HEK293 (cell line): ENCODE results near the gene RND1.

ENCODE experiments used
- KLF16 ChIP-seq: fragments of 450-650 bp; formaldehyde crosslinking; IDR thresholded peaks from 2 replicates; pipeline ENCODE4 v1.5.1; 2017; ENCODE audit warnings: missing biosample characterization, missing genetic modification characterization
- PRDM4 ChIP-seq: fragments of 450-650 bp; formaldehyde crosslinking; IDR thresholded peaks from 2 replicates; pipeline ENCODE4 v1.5.1; 2017; ENCODE audit warnings: missing biosample characterization, missing genetic modification characterization
- REPIN1 ChIP-seq: fragments of 450-650 bp; formaldehyde crosslinking; IDR thresholded peaks from 2 replicates; pipeline ENCODE4 v1.5.1; 2017; ENCODE audit warnings: missing biosample characterization, missing genetic modification characterization, low read depth
- ZBTB11 ChIP-seq: fragments of 450-650 bp; formaldehyde crosslinking; conservative IDR thresholded peaks from 2 replicates; pipeline ENCODE4 v1.5.1; 2016; ENCODE audit warnings: low read depth, missing biosample characterization, missing genetic modification characterization
- ZBTB20 ChIP-seq: fragments of 450-650 bp; formaldehyde crosslinking; IDR thresholded peaks from 2 replicates; pipeline ENCODE4 v1.5.1; 2016; ENCODE audit warnings: missing biosample characterization, missing genetic modification characterization
- ZNF132 ChIP-seq: fragments of 450-650 bp; formaldehyde crosslinking; IDR thresholded peaks from 2 replicates; pipeline ENCODE4 v1.5.1; 2017; ENCODE audit warnings: missing biosample characterization, missing genetic modification characterization, borderline replicate concordance
- ZNF169 ChIP-seq: fragments of 450-650 bp; formaldehyde crosslinking; IDR thresholded peaks from 2 replicates; pipeline ENCODE4 v1.5.1; 2016; ENCODE audit warnings: missing biosample characterization, missing genetic modification characterization
- ZNF211 ChIP-seq: fragments of 450-650 bp; formaldehyde crosslinking; IDR thresholded peaks from 2 replicates; pipeline ENCODE4 v1.5.1; 2016; ENCODE audit warnings: low read depth, missing biosample characterization, missing genetic modification characterization
- ZNF223 ChIP-seq: fragments of 450-650 bp; formaldehyde crosslinking; IDR thresholded peaks from 2 replicates; pipeline ENCODE4 v1.5.1; 2016; ENCODE audit warnings: missing biosample characterization, missing genetic modification characterization
- ZNF23 ChIP-seq: fragments of 450-650 bp; formaldehyde crosslinking; IDR thresholded peaks from 2 replicates; pipeline ENCODE4 v1.5.1; 2016; ENCODE audit warnings: missing biosample characterization, missing genetic modification characterization, borderline replicate concordance
- ZNF24 ChIP-seq: fragments of 450-650 bp; formaldehyde crosslinking; IDR thresholded peaks from 2 replicates; pipeline ENCODE4 v1.5.1; 2016; ENCODE audit warnings: missing biosample characterization, missing genetic modification characterization
- ZNF391 ChIP-seq: fragments of 450-650 bp; formaldehyde crosslinking; IDR thresholded peaks from 2 replicates; pipeline ENCODE4 v1.5.1; 2016; ENCODE audit warnings: low read depth, missing biosample characterization, missing genetic modification characterization, borderline replicate concordance
- ZNF501 ChIP-seq: fragments of 450-650 bp; formaldehyde crosslinking; IDR thresholded peaks from 2 replicates; pipeline ENCODE4 v1.5.1; 2016; ENCODE audit warnings: missing biosample characterization, missing genetic modification characterization
- ZNF510 ChIP-seq: fragments of 450-650 bp; formaldehyde crosslinking; IDR thresholded peaks from 2 replicates; pipeline ENCODE4 v1.5.1; 2018; ENCODE audit warnings: mild to moderate bottlenecking, missing genetic modification characterization, missing biosample characterization; ENCODE audit not compliant: insufficient replicate concordance
- ZNF596 ChIP-seq: fragments of 450-650 bp; IDR thresholded peaks from 2 replicates; pipeline ENCODE4 v1.5.0; 2018; ENCODE audit warnings: missing biosample characterization, mild to moderate bottlenecking, missing genetic modification characterization, moderate library complexity
- ZNF645 ChIP-seq: fragments of 450-650 bp; formaldehyde crosslinking; IDR thresholded peaks from 2 replicates; pipeline ENCODE4; 2016; ENCODE audit warnings: missing biosample characterization, missing genetic modification characterization
- ZNF654 ChIP-seq: fragments of 450-650 bp; formaldehyde crosslinking; IDR thresholded peaks from 2 replicates; pipeline ENCODE4 v1.5.1; 2016; ENCODE audit warnings: low read depth, missing biosample characterization, missing genetic modification characterization
- ZNF677 ChIP-seq: fragments of 450-650 bp; IDR thresholded peaks from 2 replicates; pipeline ENCODE4 v1.5.0; 2018; ENCODE audit warnings: missing biosample characterization, mild to moderate bottlenecking, missing genetic modification characterization, moderate library complexity
- ZNF707 ChIP-seq: fragments of 450-650 bp; formaldehyde crosslinking; IDR thresholded peaks from 2 replicates; pipeline ENCODE4 v1.5.1; 2016; ENCODE audit warnings: missing biosample characterization, missing genetic modification characterization
- ZSCAN16 ChIP-seq: fragments of 450-650 bp; formaldehyde crosslinking; IDR thresholded peaks from 2 replicates; pipeline ENCODE4 v1.5.1; 2016; ENCODE audit warnings: missing biosample characterization, missing genetic modification characterization
- TF ChIP-seq, protein P1 (sequence below): fragments of 450-650 bp; formaldehyde crosslinking; IDR thresholded peaks from 2 replicates; pipeline ENCODE4 v1.5.1; 2017; ENCODE audit warnings: missing biosample characterization, missing genetic modification characterization
- TF ChIP-seq, protein P2 (sequence below): fragments of 450-650 bp; formaldehyde crosslinking; IDR thresholded peaks from 2 replicates; pipeline ENCODE4 v1.5.1; 2016; ENCODE audit warnings: missing biosample characterization, missing genetic modification characterization
- TF ChIP-seq, protein P3 (sequence below): fragments of 450-650 bp; formaldehyde crosslinking; IDR thresholded peaks from 2 replicates; pipeline ENCODE4 v1.5.1; 2016; ENCODE audit warnings: missing biosample characterization, missing genetic modification characterization

RND1 gene

GRCh38 chr12:48817873-48818830, 47.5 kb downstream of the RND1 start, which contains the start of gene CACNB3 (continued):
- peak; percentile 96 for TF ChIP-seq ZBTB20 (tag by site-specific recombination)
- TF ChIP-seq, protein P1, sequence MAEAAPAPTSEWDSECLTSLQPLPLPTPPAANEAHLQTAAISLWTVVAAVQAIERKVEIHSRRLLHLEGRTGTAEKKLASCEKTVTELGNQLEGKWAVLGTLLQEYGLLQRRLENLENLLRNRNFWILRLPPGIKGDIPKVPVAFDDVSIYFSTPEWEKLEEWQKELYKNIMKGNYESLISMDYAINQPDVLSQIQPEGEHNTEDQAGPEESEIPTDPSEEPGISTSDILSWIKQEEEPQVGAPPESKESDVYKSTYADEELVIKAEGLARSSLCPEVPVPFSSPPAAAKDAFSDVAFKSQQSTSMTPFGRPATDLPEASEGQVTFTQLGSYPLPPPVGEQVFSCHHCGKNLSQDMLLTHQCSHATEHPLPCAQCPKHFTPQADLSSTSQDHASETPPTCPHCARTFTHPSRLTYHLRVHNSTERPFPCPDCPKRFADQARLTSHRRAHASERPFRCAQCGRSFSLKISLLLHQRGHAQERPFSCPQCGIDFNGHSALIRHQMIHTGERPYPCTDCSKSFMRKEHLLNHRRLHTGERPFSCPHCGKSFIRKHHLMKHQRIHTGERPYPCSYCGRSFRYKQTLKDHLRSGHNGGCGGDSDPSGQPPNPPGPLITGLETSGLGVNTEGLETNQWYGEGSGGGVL (tag by site-specific recombination): peak; percentile 97
- TF ChIP-seq ZNF132 (tag by site-specific recombination): no peak
- no peak for TF ChIP-seq ZNF510 (tag by site-specific recombination)
- TF ChIP-seq, protein P2, sequence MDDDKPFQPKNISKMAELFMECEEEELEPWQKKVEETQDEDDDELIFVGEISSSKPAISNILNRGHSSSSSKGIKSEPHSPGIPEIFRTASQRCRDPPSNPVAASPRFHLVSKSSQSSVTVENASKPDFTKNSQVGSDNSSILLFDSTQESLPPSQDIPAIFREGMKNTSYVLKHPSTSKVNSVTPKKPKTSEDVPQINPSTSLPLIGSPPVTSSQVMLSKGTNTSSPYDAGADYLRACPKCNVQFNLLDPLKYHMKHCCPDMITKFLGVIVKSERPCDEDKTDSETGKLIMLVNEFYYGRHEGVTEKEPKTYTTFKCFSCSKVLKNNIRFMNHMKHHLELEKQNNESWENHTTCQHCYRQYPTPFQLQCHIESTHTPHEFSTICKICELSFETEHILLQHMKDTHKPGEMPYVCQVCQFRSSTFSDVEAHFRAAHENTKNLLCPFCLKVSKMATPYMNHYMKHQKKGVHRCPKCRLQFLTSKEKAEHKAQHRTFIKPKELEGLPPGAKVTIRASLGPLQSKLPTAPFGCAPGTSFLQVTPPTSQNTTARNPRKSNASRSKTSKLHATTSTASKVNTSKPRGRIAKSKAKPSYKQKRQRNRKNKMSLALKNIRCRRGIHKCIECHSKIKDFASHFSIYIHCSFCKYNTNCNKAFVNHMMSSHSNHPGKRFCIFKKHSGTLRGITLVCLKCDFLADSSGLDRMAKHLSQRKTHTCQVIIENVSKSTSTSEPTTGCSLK: no peak
- no peak for TF ChIP-seq REPIN1 (tag by site-specific recombination)
- no peak for TF ChIP-seq ZNF677 (tag by site-specific recombination)
- TF ChIP-seq, protein P3, sequence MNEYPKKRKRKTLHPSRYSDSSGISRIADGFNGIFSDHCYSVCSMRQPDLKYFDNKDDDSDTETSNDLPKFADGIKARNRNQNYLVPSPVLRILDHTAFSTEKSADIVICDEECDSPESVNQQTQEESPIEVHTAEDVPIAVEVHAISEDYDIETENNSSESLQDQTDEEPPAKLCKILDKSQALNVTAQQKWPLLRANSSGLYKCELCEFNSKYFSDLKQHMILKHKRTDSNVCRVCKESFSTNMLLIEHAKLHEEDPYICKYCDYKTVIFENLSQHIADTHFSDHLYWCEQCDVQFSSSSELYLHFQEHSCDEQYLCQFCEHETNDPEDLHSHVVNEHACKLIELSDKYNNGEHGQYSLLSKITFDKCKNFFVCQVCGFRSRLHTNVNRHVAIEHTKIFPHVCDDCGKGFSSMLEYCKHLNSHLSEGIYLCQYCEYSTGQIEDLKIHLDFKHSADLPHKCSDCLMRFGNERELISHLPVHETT (tag by site-specific recombination): 0 out of 2 replicates have a peak, but pooled peaks have one; percentile 10
- TF ChIP-seq ZNF391: no peak
- TF ChIP-seq KLF16 (tag by site-specific recombination): peak; percentile 84
- no peak for TF ChIP-seq ZNF169 (tag by site-specific recombination)
- TF ChIP-seq ZBTB11 (tag by site-specific recombination): peak; percentile 84
- no peak for TF ChIP-seq ZNF707
- TF ChIP-seq ZNF24 (tag by site-specific recombination): no peak; the same call in none of the 2 replicates
- TF ChIP-seq ZNF654 (tag by site-specific recombination): no peak
- no peak for TF ChIP-seq ZNF23 (tag by site-specific recombination)
- TF ChIP-seq ZNF223 (tag by site-specific recombination): peak; percentile 34
- no peak for TF ChIP-seq ZNF211 (tag by site-specific recombination)
- peak; percentile 50 for TF ChIP-seq ZNF501 (tag by site-specific recombination)
- 0 out of 2 replicates have a peak, but pooled peaks have one; percentile 24 for TF ChIP-seq ZSCAN16 (tag by site-specific recombination)
- TF ChIP-seq ZNF596 (tag by site-specific recombination): no peak
- no peak for TF ChIP-seq ZNF645 (tag by site-specific recombination)
- peak; percentile 41; the same call in 1 of the 2 replicates for TF ChIP-seq PRDM4
